GM12878 (cell line): ENCODE results near the gene CATSPERD. TPM values are rescaled to one million over a fixed set of nuclear protein-coding genes. Genes with fewer than 3 reads are reported as not detected.

Experiments
- BHLHE40 ChIP-seq, 2 experiments: fragments of 450-650 bp in 1 of 2; IDR thresholded peaks; 2 replicates each; pipeline ENCODE4 v1.6.1; 2011 to 2017; ENCODE audit warnings: low read depth in 2 of 2, borderline replicate concordance in 1 of 2, improper control_type of control experiment in 1 of 2, low read length in 1 of 2, mild to moderate bottlenecking in 1 of 2
- BMI1 ChIP-seq: fragments of 450-650 bp; IDR thresholded peaks from 2 replicates; pipeline ENCODE4 v1.6.1; 2016; ENCODE audit warnings: mild to moderate bottlenecking, moderate library complexity, borderline replicate concordance
- CTCF ChIP-seq, 3 experiments: IDR thresholded peaks in 2 of 3; conservative IDR thresholded peaks in 1 of 3; 2 replicates each; pipeline ENCODE4 v1.5.1; 2011; ENCODE audit warnings: low read depth in 3 of 3, low read length in 3 of 3, mild to moderate bottlenecking in 3 of 3, control low read depth in 2 of 3, moderate library complexity in 2 of 3, inconsistent platforms in 1 of 3, mixed read lengths in 1 of 3; ENCODE audit not compliant: control insufficient read depth in 2 of 3, insufficient read depth in 1 of 3; ENCODE audit errors: extremely low read depth in 1 of 3
- EED ChIP-seq: sonication (generic); IDR thresholded peaks from 2 replicates; pipeline ENCODE4 v1.6.1; 2016; ENCODE audit warnings: antibody characterized with exemption, low read depth
- GATAD2B ChIP-seq: fragments of 450-650 bp; conservative IDR thresholded peaks from 2 replicates; pipeline ENCODE4 v1.6.1; 2017; ENCODE audit warnings: low read depth, mild to moderate bottlenecking, moderate library complexity
- HDAC2 ChIP-seq: fragments of 200-600 bp; sonication (generic); IDR thresholded peaks from 2 replicates; pipeline ENCODE4 v1.6.1; 2017
- HSF1 ChIP-seq: fragments of 150-350 bp; IDR thresholded peaks from 2 replicates; pipeline ENCODE4 v1.6.1; 2014; ENCODE audit warnings: mild to moderate bottlenecking, low read depth, low read length
- IKZF1 ChIP-seq: fragments of 450-650 bp; conservative IDR thresholded peaks from 2 replicates; pipeline ENCODE4 v1.6.1; 2017; ENCODE audit warnings: antibody characterized with exemption, mild to moderate bottlenecking
- IKZF2 ChIP-seq, 2 experiments: fragments of 450-650 bp; IDR thresholded peaks; 2 replicates each; pipeline ENCODE4 v1.6.1; 2017; ENCODE audit warnings: mild to moderate bottlenecking in 2 of 2, moderate library complexity in 2 of 2
- IRF4 ChIP-seq: IDR thresholded peaks from 2 replicates; pipeline ENCODE4 v1.6.1; 2011; ENCODE audit warnings: low read depth, low read length
- LARP7 ChIP-seq: fragments of 450-650 bp; IDR thresholded peaks from 2 replicates; pipeline ENCODE4 v1.6.1; 2017; ENCODE audit warnings: mild to moderate bottlenecking
- MAX ChIP-seq: IDR thresholded peaks from 2 replicates; pipeline ENCODE4 v1.6.1; 2012; ENCODE audit warnings: low read depth, low read length, improper control_type of control experiment
- MEF2B ChIP-seq: fragments of 450-650 bp; IDR thresholded peaks from 2 replicates; pipeline ENCODE4 v1.6.1; 2018; ENCODE audit warnings: mild to moderate bottlenecking, moderate library complexity; ENCODE audit not compliant: partially characterized antibody, poor library complexity, severe bottlenecking
- PAX5 ChIP-seq: IDR thresholded peaks from 2 replicates; pipeline ENCODE4 v1.6.1; 2011; ENCODE audit warnings: low read depth, low read length, borderline replicate concordance
- PKNOX1 ChIP-seq: fragments of 450-650 bp; IDR thresholded peaks from 2 replicates; pipeline ENCODE4 v1.6.1; 2016; ENCODE audit warnings: mild to moderate bottlenecking
- RAD51 ChIP-seq: fragments of 450-650 bp; IDR thresholded peaks from 2 replicates; pipeline ENCODE4 v1.6.1; 2016; ENCODE audit warnings: moderate library complexity, mild to moderate bottlenecking, inconsistent platforms
- SP1 ChIP-seq: IDR thresholded peaks from one replicate; pipeline ENCODE4 v1.6.1; 2011; ENCODE audit warnings: low read depth, low read length
- TAF1 ChIP-seq: IDR thresholded peaks from 2 replicates; pipeline ENCODE4 v1.6.1; 2011; ENCODE audit warnings: mild to moderate bottlenecking, low read depth, low read length, borderline replicate concordance
- TCF3 ChIP-seq: IDR thresholded peaks from 2 replicates; pipeline ENCODE4 v1.6.1; 2012; ENCODE audit warnings: low read depth, mild to moderate bottlenecking, low read length, borderline replicate concordance; ENCODE audit not compliant: insufficient read depth
- ZBTB11 ChIP-seq: fragments of 450-650 bp; formaldehyde crosslinking; IDR thresholded peaks from 2 replicates; pipeline ENCODE4 v1.5.0; 2022; ENCODE audit warnings: mild to moderate bottlenecking, missing genetic modification characterization
- ZNF217 ChIP-seq: fragments of 450-650 bp; IDR thresholded peaks from 2 replicates; pipeline ENCODE4 v1.6.1; 2017; ENCODE audit warnings: antibody characterized with exemption, mild to moderate bottlenecking
- ZZZ3 ChIP-seq: IDR thresholded peaks from 2 replicates; pipeline ENCODE4 v1.6.1; 2011; ENCODE audit warnings: low read depth; ENCODE audit not compliant: control insufficient read depth, insufficient read length
- polyA plus RNA-seq, 11 experiments: library from polyadenylated mRNA; depleted of rRNA in 4 of 11; unstranded in 6 of 11; stranded (reverse) in 5 of 11; fragments of >200 nt; fragmentation: Nextera tagmentation in 4 of 11; fragmentation: Illumina TruSeq in 1 of 11; extraction: Ambion mirVana in 4 of 11; extraction: Trizol in 1 of 11; gene quantifications; 1 replicate in 1 of 11; 2 replicates in 10 of 11; pipeline versions ENCODE4 v1.2.1 to v1.2.3, GENCODE V29; 2011 to 2016; ENCODE audit warnings: inconsistent platforms in 2 of 11, missing spikeins in 2 of 11, low read depth in 1 of 11
- total RNA-seq, 4 experiments: library from RNA; depleted of rRNA in 3 of 4; stranded (reverse); fragments of >200 nt in 3 of 4; fragmentation: Illumina TruSeq in 1 of 4; extraction: Trizol in 1 of 4; gene quantifications; 2 replicates each; pipeline versions ENCODE4 v1.2.1 to v1.2.3, GENCODE V29; 2013 to 2021

Gene CATSPERD
- total and polyA plus RNA-seq, 10 of the 15 experiments (the other 5 are each of a cell fraction or from before 2014, with no cell fraction given) = 0.02 to 0.38 (median 0.11) TPM; not detected in 5

- TF ChIP-seq GATAD2B (0 out of 2 replicates have a peak, but pooled peaks have one; percentile 63), CTCF (IDR thresholded peaks at IDR 0.05 in 2 of 3, conservative IDR thresholded peaks at IDR 0.05 in 1 of 3; ENCODE audit: control insufficient read depth in 2 of 3, extremely low read depth in 1 of 3, insufficient read depth in 1 of 3, low read depth in 3 of 3, low read length in 3 of 3) (0 out of 6 replicates have a peak, but pooled peaks of 1 of the 3 experiments have one; percentile 8), IKZF2 (IDR thresholded peaks at IDR 0.05) (no peak), EED (no peak), ZBTB11 (no peak), HSF1 (no peak), TAF1 (no peak), RAD51 (no peak), ZZZ3 (no peak), TCF3 (no peak), BHLHE40 (IDR thresholded peaks at IDR 0.05; ENCODE audit: borderline replicate concordance in 1 of 2, low read depth in 2 of 2, low read length in 1 of 2) (no peak; a peak in 1 of 4 replicates), PKNOX1 (no peak), MAX (no peak), IRF4 (no peak), MEF2B (no peak), IKZF1 (peak; percentile 71), HDAC2 (no peak), ZNF217 (peak; percentile 47; the same call in 1 of the 2 replicates), SP1 (no peak), LARP7 (peak; percentile 66; the same call in 1 of the 2 replicates), PAX5 (no peak; the same call in 1 of the 2 replicates), BMI1 (no peak)
These were observed 32.9 kb upstream of the CATSPERD start (continued) for GRCh38 chr19:5687360-5688198.
